ENCODE results near the gene CCDC188.

The CCDC188 gene

GRCh38 chr22:20105456-20106204, 45.2 kb downstream of the CCDC188 start:
- no peak for DNase-seq (ENCODE audit: low read depth)

- DNase-seq (ENCODE audit: low read depth) = no peak
Observed at GRCh38 chr22:20102203-20102780, 48.6 kb downstream of the CCDC188 start.

GRCh38 chr22:20101638-20102037, 49.2 kb downstream of the CCDC188 start:
- no peak for DNase-seq (ENCODE audit: low read depth)

GRCh38 chr22:20099099-20099711, 51.6 kb downstream of the CCDC188 start:
- no peak for DNase-seq (ENCODE audit: low read depth)

Measured in activated gamma-delta T cell treated with anti-CD3 and anti-CD28 coated beads, Interleukin-2, amount 50 U/mL, for 16 hours (primary cell).